ENCODE data around the gene MAN2A2. TPM values are rescaled to one million over a fixed set of nuclear protein-coding genes. Genes with fewer than 3 reads are reported as not detected.

The MAN2A2 gene
- total RNA-seq, 1 donor from 2014 or later: 257 TPM

DNA sequence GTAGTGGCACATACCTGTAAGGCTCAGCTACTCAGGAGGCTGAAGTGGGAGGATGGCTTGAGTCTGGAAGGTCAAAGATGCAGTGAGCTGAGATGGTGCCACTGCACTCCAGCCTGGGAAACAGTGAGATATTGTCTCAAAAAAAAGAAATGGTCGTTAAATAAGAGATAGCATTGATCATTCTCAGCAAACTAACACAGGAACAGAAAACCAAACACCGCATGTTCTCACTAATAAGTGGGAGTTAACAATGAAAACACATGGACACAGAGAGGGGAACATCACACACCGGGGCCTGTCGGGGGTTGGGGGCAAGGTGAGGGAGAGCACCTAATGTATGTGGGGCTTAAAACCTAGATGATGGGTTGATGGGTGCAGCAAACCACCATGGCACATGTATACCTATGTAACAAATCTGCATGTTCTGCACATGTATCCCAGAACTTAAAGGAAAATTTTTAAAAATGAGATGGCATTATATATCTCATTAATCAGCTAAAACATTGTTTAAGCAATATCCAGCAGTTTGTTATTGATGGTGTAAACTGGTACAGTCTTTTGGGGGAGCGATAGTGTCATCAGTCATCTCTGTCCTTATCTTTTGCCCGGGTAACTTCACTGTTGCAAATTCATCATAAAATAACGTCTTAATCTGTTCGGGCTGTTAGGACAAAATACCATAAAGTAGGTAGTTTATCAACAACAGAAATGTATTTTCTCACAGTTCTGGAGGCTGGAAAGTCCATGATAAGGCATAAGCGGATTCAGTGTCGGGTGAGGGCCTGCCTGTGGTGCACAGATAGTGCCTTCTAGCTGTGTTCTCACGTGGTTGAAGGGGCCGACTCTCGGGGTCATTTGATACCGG is 1.7 kb upstream of the MAN2A2 start:
- intact Hi-C loops (cut with micrococcal nuclease): loop anchor here (1.0 to 10.0 kb wide), 5 partner anchors 23 to 367 kb away; partner anchors contain the start of gene BLM

DNA sequence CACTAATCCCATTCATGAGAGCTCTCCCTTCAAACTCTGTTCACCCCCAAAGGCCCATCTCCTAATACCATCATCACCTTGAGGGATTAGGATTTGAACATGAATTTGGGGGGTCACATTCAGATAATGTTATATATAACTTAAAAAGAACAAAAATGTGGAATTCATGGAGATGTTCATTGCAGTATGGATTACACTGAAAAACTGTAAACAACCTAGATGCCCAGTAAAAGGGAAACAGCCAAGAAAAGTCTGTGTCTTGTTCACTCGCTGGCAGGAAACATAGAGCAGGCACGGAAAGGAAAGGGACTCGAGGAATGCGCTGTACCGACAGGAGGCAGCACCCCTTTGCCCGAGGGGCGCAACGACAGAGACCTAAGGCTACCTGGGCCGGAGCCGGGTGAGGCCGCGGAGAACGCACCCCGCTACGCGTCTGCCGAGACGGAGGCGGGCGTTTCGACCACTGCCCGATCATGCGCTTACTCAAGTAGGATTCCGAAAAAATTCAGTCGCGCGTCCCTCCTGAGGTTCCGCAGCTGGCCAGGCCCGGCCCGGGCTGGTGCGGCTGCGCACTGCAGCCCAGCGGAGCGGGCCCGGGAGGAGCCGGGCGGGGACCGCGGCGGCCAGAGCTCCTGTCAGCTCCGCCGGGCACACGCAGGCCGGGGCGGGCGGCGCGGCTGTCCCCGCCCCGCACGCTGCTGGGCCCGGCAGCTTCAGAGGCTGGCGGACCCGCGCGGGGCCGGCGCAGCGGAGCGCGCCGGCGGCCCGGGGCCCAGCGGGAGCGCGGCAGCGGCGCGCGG is 862 bp upstream of the MAN2A2 start:
- intact Hi-C loops (cut with micrococcal nuclease): loop anchor here (1.0 to 10.0 kb wide), 5 partner anchors 22 to 367 kb away; partner anchors contain the start of gene BLM

DNA sequence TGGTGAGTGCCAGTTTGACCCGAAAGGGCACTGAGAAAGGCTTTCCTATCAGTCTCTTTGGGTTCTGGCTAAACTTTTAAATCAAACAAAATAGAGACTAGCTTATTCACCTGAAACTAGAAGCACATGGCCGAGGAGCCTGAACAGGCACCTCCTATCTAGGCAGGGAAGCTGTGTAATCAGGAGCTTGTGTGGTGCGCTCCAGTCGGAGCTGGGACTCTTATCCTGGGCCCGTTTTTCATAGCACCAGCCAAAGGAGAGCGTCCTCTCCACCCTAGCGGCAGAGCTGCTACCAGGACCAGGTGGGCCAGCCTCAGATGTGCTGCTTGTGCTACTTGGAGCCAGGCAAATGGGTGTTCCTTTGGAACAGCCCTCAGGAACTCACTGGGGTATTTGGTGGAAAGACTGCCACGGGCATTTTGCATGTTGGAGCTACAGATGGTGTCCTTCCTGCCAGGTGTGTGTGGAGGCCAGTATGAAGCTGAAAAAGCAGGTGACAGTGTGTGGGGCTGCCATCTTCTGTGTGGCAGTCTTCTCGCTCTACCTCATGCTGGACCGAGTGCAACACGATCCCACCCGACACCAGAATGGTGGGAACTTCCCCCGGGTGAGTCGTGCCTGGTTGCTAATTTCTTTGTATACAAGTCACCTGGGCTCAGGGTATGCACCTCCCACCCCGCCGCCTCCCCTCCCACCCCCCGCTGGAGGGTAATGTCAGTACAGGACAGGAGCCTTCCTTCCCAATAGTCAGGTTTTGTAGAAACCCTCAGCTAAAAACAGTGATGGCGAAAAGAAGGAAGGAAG is 833 bp downstream of the MAN2A2 start:
- intact Hi-C loops (cut with micrococcal nuclease): loop anchor here (1.0 to 10.0 kb wide), 4 partner anchors 30 to 369 kb away; partner anchors contain the start of gene RCCD1

DNA sequence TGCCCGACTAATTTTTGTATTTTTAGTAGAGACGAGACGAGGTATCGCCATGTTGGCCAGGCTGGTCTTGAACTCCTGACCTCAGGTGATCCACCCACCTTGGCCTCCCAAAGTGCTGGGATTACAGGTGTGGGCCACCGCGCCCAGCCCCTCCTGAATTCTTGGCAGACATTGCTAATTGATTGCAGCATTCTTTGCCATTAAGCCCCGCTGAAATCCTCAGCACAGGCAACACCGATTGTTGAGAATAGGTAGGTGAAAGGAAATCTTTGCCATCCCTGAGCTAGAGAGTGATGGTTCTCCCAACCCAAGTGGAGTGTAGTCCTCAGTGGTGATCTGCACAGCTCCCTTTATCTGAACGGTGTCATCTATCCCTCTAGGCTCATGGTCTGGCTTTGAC is 1.6 kb downstream of the MAN2A2 start:
- intact Hi-C loops (cut with micrococcal nuclease): loop anchor here (10.0 kb wide), 1 partner anchor 370 kb away; no protein-coding TSS in a partner anchor

DNA sequence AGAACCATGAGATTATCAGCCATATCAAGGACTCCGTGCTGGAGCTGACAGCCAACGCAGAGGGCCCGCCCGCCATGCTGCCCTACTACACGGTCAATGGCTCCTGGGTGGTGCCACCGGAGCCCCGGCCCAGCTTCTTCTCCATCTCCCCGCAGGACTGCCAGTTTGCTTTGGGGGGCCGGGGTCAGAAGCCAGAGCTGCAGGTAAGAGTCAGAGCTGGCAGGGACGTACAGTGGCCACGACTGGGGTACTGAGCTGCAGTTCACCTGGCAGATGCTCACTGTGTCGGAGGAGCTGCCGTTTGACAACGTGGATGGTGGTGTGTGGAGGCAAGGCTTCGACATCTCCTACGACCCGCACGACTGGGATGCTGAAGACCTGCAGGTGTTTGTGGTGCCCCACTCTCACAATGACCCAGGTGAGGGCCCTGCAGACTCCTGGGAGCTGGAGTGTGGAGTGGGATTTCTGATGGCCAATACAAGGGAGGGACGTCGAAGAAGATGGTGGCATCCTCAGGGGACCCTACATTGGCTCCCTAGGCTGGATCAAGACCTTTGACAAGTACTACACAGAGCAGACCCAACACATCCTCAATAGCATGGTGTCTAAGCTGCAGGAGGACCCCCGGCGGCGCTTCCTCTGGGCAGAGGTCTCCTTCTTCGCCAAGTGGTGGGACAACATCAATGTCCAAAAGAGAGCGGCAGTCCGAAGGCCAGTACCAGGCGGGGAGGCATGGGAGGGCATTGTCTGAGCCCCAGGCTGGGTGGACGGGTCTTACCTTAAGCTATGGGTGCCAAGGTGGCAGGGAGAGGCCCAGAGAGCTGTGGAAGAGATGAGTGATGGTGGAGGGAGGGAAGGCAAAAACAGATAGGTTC is 2.4 kb downstream of the MAN2A2 start:
- intact Hi-C loops (cut with micrococcal nuclease): loop anchor here (10.0 kb wide), 1 partner anchor 371 kb away; no protein-coding TSS in a partner anchor

DNA sequence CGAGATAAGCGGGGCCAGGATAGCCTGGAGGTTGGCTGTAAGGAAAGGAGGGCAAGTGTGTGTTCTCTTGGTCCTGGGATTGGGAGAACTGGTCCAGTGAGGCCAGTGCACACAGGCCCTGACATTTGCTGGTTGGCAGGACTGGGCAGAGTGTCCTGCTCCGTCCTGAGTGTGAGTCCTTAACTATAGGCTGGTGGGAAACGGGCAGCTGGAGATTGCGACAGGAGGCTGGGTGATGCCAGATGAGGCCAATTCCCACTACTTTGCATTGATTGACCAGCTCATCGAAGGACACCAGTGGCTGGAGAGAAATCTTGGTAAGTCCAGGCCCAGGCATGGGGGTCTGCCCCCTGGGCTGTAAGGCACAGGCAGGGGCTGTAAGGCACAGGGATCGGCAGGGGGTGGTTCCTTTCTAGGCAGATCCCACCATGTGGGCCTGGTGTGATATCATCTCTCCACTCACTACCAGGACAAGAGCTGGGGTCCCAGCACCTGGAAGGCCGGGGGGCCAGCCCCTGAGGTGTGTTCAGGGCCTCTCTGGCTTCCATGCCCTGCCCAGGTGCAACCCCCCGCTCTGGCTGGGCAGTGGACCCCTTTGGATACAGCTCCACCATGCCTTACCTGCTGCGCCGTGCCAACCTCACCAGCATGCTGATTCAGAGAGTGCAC is 3.2 kb downstream of the MAN2A2 start:
- intact Hi-C loops (cut with micrococcal nuclease): loop anchor here (10.0 kb wide), 1 partner anchor 372 kb away; no protein-coding TSS in a partner anchor

DNA sequence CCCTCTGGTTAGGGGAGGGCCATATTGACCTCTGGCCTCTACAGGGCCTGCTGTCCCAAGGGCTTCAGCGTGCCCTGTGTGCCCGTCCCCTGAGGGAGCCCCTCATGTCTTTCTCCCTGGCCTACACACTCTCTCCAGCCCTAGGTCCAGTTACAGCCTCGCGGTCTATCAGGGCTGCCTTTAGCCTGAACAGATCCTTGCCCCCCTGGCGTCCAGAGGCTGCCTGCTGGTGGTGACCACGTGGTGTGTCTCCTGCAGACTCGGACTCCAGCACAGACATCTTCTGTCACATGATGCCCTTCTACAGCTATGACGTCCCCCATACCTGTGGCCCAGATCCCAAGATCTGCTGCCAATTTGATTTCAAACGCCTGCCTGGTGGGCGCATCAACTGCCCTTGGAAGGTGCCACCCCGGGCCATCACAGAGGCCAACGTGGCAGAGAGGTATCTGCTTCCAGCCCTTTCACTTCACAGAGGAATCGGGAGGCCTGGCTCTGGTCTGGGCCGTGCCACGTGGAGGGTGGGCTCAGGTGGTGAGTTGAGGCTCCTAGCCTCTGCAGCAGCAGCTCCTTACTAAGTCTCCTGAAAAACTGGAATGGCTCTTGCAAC is 4.1 kb downstream of the MAN2A2 start:
- intact Hi-C loops (cut with micrococcal nuclease): loop anchor here (10.0 kb wide), 1 partner anchor 372 kb away; no protein-coding TSS in a partner anchor

DNA sequence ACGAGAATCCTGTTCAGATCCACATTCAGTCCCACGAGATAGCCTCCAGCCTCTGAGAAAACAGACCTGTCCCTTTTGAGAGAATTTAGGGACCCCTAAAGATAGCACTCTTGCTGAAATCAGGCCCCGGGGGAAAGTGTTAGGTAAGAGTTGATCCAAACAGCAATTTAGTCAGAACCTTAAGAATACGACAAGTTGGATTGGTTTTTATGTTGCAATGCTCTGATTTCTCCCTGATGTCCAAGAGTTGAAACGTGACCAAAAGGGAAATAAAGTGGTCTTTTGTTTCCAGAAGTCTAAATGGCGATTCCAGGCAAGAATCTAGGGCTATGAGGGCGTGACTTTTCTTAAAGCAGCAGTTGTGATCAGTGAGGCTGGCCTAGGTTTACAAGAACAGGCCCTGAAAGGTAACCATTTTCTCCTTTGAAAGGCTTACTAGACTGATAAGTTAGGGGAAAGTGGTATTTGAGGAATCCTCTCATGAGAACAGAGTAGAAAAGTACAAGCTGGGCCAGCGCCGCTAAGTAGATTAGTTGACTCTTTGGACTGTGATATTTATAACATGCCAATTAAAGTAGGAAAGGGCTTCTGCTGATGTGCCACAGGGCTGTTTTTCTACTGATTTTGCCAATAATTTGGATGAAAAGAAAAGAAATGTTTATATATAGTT is 4.9 kb downstream of the MAN2A2 start:
- intact Hi-C loops (cut with micrococcal nuclease): loop anchor here (10.0 kb wide), 1 partner anchor 373 kb away; no protein-coding TSS in a partner anchor

DNA sequence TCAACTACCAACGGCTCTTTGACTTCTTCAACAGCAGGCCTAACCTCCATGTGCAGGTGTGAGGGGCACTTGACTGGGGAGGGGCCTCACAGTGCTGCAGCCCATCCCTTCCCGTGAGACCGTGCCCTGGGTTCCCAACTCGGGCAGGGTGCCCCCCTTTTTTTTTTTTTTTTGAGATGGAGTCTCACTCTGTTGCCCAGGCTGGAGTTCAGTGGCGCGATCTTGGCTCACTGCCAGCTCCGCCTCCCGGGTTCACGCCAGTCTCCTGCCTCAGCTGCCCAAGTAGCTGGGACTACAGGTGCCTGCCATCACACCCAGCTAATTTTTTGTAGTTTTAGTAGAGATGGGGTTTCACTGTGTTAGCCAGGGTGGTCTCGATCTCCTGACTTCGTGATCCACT is 6.3 kb downstream of the MAN2A2 start:
- intact Hi-C loops (cut with micrococcal nuclease): loop anchor here (10.0 kb wide), 1 partner anchor 375 kb away; no protein-coding TSS in a partner anchor

DNA sequence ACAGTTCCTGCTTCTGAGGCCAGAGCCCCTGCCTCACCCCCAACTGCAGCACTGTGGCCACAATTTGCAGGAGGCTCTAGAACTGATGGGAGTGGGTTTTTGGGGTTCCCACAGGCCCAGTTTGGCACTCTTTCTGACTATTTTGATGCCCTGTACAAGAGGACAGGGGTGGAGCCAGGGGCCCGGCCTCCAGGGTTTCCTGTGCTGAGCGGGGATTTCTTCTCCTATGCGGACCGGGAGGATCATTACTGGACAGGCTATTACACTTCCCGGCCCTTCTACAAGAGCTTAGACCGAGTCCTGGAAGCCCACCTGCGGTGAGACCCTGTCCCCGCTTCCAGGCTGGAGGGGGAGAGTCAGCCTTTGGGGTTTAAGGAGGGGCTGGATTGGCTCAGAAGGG is 6.9 kb downstream of the MAN2A2 start:
- intact Hi-C loops (cut with micrococcal nuclease): loop anchor here (10.0 kb wide), 1 partner anchor 375 kb away; no protein-coding TSS in a partner anchor

DNA sequence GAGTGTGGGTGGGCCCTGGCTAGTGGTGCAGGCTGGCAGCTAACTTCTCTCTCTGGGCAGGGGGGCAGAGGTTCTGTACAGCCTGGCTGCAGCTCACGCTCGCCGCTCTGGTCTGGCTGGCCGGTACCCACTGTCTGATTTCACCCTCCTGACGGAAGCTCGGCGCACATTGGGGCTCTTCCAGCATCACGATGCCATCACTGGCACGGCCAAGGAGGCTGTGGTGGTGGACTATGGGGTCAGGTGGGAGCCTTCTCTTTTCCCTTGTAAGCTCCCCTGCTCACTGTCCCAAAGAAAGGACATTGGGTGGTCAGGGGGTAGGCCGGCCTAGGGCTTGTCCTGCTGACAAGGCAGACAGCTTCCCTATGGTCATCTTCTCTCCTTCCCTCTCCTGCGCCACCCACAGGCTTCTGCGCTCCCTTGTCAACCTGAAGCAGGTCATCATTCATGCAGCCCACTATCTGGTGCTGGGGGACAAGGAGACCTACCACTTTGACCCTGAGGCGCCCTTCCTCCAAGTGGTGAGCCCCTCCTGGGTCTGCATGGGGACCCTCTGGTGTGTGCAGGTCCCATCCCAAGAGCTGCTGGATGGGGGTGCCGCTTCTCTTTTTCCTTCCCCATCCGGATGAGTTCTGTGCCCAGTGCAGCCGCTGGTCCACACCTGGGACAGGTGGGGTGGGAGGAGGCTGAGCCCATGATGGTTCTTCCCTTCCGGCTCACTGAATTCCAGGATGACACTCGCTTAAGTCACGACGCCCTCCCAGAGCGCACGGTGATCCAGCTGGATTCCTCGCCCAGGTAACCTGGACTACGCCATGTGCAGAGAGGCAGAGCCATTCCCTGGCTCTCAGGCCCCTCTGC is 7.6 kb downstream of the MAN2A2 start:
- intact Hi-C loops (cut with micrococcal nuclease): no loop called here

DNA sequence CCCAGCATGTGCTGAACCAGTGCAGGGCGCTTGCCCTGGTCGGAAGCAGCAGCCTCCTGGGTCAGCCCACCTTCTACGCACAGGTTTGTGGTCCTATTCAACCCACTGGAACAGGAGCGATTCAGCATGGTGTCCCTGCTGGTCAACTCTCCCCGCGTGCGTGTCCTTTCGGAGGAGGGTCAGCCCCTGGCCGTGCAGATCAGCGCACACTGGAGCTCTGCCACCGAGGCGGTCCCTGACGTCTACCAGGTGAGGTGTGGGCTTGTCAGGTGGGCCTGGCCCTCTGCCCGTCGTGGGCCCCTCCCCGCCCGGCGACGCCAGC is 8.2 kb downstream of the MAN2A2 start:
- intact Hi-C loops (cut with micrococcal nuclease): no loop called here

DNA sequence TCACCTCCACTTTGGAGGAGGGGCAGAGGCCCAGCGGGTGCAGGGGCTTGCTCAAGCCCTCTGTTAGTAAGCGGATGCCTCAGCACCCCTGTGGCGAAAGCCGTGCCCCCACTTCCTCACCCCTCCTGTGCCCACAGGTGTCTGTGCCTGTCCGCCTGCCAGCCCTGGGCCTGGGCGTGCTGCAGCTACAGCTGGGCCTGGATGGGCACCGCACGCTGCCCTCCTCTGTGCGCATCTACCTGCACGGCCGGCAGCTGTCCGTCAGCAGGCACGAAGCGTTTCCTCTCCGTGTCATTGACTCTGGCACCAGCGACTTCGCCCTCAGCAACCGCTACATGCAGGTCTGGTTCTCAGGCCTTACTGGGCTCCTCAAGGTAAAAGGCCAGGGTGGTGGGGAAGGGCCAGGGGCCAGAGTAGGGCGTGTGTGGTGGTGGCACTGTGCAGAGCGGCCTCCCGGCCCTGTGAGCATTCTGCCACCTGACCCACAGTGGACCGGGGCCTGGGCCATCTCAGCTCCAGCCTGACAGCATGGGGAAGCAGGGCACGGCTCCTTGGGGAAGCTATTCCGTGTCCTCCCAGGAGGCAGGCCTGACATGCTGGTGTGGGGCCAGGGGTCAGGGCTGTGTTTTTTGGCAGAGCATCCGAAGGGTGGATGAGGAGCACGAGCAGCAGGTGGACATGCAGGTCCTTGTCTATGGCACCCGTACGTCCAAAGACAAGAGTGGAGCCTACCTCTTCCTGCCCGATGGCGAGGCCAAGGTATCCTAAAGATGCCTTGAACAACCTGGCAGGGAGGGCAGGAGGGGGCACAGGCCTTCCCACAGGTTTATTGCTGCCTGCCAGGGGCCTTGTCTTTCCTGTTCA is 9.0 kb downstream of the MAN2A2 start:
- intact Hi-C loops (cut with micrococcal nuclease): no loop called here

DNA sequence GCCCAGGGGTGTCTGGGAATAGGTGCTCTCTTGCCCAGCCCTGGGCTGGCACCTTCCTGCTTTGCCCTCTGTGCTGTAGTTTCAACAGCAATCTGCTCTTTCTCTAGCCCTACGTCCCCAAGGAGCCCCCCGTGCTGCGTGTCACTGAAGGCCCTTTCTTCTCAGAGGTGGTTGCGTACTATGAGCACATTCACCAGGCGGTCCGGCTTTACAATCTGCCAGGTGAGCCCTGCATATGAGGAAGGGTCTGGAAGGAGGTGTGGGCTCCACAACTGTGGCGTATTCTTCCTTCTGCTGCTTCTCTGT is 9.6 kb downstream of the MAN2A2 start:
- intact Hi-C loops (cut with micrococcal nuclease): no loop called here

DNA sequence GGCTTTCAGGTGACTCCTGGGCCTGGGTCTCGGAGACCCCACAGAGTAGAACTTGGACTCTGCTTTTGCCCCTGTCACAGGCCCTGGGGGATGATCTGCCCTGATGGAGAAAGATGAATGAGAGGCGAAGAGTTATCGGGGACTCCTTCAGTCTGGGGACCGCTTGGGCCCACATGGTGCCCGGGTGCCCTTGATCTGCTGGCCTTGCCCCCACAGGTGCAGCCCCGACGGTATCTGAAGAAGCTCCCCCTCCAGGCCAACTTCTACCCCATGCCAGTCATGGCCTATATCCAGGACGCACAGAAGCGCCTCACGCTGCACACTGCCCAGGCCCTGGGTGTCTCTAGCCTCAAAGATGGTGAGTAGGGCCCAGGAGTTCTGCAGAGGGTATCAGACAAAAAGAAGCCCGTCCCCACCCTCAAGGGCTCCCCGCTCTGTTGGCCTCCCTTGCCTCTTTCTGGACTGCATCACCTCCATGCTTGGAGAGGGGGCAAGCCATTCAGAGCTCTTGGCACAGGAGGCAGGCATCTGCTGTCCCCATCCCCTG is 10.4 kb downstream of the MAN2A2 start:
- intact Hi-C loops (cut with micrococcal nuclease): no loop called here

DNA sequence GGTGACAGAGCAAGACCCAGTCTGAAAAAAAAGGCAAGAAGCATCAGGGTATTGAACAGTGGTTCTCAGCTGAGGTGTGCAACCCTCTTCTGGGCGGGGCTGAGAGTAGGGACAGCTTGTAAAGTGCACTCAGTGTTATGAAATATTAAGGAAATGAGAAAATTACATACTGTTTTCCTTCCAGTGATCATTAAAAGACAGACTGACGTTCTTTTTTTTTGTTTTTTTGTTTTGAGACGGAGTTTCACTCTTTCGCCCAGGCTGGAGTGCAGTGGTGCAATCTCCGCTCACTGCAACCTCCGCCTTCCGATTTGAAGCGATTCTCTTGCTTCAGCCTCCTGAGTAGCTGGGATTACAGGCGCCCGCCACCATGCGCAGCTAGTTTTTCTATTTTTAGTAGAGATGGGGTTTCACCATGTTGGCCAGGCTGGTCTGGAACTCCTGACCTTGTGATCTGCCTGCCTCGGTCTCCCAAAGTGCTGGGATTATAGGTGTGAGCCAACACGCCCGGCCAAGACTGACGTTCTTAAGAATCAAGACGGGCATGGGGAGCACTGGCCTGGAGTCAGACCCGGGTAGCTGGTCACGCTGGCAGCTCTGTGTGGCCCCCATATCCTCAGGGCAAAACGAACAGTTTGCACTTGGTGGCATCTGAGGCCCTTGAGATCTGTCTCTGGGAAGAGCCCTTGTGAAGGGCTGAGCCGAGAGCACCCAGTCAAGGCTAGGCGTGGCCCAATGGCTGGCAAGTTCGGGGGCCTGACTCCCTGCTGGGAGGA is 11.4 kb downstream of the MAN2A2 start:
- intact Hi-C loops (cut with micrococcal nuclease): no loop called here
